ENCODE measurements around the gene HNRNPA3.

- TF ChIP-seq, protein P1, sequence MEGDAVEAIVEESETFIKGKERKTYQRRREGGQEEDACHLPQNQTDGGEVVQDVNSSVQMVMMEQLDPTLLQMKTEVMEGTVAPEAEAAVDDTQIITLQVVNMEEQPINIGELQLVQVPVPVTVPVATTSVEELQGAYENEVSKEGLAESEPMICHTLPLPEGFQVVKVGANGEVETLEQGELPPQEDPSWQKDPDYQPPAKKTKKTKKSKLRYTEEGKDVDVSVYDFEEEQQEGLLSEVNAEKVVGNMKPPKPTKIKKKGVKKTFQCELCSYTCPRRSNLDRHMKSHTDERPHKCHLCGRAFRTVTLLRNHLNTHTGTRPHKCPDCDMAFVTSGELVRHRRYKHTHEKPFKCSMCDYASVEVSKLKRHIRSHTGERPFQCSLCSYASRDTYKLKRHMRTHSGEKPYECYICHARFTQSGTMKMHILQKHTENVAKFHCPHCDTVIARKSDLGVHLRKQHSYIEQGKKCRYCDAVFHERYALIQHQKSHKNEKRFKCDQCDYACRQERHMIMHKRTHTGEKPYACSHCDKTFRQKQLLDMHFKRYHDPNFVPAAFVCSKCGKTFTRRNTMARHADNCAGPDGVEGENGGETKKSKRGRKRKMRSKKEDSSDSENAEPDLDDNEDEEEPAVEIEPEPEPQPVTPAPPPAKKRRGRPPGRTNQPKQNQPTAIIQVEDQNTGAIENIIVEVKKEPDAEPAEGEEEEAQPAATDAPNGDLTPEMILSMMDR (conservative IDR thresholded peaks at IDR 0.05; ENCODE audit: low read length): no peak
- no peak for TF ChIP-seq EZH2phosphoT487 (IDR thresholded peaks at IDR 0.05; ENCODE audit: borderline replicate concordance)
Measured at GRCh38 chr2:177174486-177174885, 38.1 kb upstream of the HNRNPA3 start.
